ENCODE data around the gene MPPED1.

DNA sequence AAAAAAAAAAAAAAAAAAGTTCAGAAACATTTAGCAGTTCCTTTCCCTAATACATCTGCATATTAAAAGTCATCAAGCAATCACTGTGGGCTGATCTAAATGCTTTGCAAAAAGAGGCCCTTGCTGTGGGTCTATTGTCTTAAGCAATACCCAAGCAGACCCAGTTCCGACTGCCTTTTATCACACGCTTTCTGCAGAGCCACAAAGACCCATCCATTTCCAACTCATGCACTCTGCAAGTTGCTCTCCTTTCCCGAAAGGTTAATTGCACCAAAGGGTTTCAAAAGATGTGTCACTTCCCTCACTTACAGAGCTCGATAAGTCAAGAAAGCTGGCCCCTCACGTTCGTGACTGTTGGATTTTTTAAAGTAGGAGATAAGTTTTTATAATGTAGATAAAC is 138.9 kb downstream of the MPPED1 start:
- no peak for TF ChIP-seq POLR2A (IDR thresholded peaks at IDR 0.05)
- TF ChIP-seq, protein P1, sequence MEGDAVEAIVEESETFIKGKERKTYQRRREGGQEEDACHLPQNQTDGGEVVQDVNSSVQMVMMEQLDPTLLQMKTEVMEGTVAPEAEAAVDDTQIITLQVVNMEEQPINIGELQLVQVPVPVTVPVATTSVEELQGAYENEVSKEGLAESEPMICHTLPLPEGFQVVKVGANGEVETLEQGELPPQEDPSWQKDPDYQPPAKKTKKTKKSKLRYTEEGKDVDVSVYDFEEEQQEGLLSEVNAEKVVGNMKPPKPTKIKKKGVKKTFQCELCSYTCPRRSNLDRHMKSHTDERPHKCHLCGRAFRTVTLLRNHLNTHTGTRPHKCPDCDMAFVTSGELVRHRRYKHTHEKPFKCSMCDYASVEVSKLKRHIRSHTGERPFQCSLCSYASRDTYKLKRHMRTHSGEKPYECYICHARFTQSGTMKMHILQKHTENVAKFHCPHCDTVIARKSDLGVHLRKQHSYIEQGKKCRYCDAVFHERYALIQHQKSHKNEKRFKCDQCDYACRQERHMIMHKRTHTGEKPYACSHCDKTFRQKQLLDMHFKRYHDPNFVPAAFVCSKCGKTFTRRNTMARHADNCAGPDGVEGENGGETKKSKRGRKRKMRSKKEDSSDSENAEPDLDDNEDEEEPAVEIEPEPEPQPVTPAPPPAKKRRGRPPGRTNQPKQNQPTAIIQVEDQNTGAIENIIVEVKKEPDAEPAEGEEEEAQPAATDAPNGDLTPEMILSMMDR (IDR thresholded peaks at IDR 0.05), result no peak

Data from body of pancreas (tissue), 4 donors.